Stromal cell of bone marrow (primary cell): ENCODE measurements around the gene TPCN2.
"Not testable (repeated sequence)": the region's sequence is repeated elsewhere in the genome, so short reads cannot be mapped to it uniquely, and the experiment has no call there.

ENCODE experiments used
- DNase-seq: peaks from one replicate; pipeline ENCODE4 v3.0.0-alpha.2; 2012; ENCODE audit warnings: low read depth

TPCN2 gene

GRCh38 chr11:69048694-69049489, at the start of gene TPCN2:
TSS of gene TPCN2 (plus strand) at chr11:69048932. CDS start at chr11:69048998, 66 bp downstream.
- peak; percentile 89 for DNase-seq

DNA sequence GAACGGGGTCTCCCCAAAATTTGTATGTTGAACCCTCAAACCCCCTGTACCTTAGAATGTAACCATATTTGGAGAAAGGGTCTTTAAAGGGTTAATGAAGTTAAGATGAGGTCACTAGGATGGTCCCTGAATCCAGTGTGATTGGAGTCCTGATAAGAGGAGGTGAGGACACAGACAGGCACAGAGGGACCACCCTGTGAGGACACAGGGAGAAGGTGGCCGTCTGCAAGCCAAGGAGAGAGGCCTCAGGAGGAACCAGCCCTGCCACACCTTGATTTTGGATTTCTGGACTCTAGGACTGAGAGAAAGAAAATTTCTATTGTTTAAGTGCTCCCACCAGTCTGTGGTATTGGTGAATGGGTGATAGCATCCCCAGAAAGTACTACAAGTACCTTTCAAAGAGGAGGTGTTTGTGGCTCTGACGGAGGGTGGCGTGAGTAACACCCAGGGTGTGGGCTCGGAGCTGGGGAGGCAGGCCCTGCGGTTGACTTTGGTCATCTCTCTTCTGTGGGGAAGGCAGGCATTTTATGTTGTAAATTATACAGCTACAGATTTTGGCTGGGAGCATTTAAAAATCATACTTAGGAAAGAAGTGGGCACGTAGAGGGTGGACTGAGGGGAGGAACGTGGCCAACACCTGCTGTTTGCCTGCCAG, 49.5 kb upstream of the TPCN2 start:
- no peak for DNase-seq

GRCh38 chr11:68999748-69000355, 48.9 kb upstream of the TPCN2 start:
- not testable (repeated sequence) for DNase-seq

- no peak for DNase-seq
Observed at GRCh38 chr11:69000391-69000790, 48.3 kb upstream of the TPCN2 start.

DNA sequence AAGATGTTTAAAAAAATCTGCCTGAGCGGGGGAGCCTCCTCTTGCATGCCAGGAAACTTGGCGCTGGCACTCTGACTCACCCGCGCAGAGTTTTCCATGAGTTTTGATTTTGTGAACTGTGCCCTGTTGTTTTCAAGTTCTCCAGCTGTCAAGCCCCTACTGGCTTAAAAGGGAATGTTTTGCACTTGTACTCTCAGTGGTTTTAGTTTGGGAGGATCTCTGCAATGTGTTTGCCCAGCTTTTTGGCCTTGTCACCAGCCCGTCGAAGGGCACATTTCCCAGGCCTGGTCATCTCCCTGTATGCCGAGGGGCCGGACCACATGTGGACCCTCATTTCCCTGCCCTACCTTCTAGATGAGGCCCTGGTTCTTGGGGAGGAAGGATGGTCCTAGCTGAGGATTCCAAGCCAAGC, 47.9 kb upstream of the TPCN2 start:
- peak; percentile 91 for DNase-seq

DNA sequence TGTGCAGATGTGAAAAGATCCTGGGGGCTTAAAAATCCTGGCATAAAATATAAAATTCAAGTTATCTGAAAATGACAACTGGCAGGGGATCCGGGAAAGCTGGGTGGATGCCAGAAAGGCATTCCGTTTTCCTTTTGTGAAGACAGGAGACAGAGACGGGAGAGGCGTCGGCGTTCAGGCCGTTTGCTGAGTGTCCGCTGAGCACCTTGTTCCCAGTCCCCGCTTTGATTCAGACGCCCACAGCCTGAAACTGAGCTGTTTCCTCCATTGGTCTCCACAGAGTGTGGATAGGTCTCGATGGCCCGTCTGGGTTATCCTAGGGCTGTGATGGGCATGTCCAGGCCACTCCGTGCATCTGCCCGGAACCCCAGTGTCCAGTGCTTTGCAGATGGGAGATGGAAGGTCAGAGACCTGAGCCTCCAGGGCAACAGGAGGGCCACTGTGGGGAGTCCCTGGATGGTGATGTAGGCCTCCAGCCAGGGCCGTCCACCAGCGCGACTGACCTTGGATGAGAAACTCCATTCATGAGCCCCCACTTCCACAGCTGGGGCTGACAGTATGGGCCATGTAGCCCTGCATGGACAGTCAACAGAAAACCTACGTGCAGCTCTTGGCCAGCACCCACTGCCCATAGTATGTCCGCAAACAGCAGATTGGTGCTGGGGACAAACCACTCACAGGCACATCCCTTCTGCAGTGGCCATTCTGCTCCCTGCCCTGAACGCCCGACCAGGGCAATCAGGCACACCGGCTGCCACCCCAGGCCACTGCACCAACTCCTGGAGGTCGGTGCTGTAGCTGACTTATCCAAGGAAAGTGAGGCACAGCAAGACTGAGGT, 47.3 kb upstream of the TPCN2 start:
- DNase-seq: no peak

DNA sequence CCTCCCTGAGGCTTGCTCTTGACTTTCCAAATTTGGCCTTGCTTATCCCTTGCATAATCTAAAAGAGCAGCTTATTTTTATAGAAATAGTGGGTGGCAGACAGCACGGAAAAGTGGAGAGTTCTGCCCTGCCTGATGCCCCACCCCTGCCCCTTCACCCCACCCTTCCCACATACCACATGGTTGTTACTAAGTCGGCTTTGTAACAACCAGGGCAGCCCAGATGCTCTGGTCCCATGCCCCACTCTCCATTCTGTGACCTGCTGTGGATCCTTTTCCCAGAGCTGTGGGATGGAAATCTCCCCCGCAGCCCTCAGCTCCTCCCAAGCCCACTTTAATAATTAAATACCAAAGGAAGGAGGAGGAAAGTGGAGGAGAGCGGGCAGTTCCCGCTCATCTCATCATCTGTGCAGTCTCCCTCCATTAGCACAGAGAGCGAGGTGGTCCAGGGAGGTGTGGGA, 46.6 kb upstream of the TPCN2 start:
- no peak for DNase-seq

DNA sequence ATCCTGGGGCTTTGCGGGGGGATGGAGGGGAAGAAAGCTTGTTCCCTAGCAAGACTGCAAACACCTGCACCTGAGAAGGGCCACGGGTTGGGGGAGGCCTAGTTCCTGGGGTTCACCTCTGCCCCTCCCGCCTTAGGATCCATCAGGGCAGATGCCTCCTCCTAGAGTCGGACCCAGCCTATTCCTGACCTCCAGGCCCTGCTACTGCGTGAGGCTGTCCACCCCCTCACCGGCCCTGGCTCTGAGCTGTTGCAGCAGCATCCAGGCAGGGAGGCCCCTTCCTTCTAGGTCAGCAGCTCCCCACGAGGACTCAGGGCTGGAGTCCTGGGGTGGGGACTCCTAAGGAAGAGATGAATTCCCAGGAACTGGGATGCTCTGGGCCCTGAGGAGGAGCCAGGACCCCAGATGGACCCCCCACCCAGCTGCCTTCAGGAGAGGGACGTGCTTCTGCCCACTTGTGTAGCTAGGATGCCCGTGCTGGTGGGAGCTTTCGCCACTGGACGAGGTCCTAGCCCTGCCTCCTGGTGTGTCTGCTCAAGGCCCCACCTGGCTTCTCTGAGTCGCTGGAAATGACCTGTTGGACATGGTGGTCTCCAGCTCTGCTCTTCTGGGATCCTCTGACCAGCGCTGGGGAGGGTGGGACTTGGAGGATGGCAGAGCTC, 46.0 kb upstream of the TPCN2 start:
- DNase-seq: no peak

DNA sequence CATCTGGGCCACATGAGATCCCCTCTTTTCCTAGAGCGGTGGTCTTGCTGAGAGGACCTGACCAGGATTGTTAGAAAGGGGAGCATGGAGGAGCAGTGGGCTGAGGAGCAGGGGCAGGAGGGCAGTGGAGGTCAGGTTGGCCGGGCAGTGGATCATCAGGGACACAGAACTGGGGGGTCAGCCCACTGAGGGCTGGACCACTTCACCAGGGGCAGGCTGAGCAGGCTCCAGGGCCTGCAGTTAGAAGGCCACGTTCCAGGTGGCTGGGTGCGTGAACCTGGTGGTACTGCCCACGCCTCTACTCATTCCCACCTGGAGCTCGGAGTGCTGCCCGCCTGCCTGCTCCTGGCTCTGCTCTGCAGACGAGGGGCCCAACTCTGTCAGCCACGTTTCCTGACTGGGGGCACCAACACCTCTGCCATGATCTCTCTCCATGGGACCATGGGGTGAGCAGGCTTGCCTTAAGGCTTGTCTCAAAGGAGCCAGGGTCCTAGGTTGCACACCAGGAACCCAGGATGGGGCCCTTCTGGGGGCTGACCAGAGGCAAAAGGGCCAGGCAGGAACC, 45.3 kb upstream of the TPCN2 start:
- DNase-seq: no peak

DNA sequence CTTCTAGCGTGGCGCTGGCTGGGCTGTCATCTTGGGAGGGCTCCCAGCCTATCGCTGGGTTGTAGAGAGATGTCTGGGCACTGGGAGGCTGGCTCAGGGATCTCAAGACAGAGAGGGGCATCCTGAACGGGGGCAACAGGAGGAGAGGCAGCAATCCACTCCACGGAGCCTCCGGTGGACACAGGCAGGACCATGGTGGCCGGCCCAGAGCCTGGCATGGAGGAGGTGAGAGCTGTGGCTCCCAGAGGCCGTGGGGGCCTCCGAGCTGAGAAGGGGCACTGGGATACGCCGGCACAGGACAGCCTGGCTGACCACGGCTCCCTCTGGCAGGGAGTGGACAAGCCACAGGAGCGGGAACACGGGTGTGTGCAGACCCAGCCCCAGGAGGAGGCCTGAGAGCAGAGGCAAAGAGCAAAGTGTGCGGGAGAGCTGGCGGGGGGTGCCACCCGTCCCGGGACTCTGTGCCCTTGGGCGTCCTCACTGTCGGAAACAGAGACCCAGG, 44.8 kb upstream of the TPCN2 start:
- no peak for DNase-seq

DNA sequence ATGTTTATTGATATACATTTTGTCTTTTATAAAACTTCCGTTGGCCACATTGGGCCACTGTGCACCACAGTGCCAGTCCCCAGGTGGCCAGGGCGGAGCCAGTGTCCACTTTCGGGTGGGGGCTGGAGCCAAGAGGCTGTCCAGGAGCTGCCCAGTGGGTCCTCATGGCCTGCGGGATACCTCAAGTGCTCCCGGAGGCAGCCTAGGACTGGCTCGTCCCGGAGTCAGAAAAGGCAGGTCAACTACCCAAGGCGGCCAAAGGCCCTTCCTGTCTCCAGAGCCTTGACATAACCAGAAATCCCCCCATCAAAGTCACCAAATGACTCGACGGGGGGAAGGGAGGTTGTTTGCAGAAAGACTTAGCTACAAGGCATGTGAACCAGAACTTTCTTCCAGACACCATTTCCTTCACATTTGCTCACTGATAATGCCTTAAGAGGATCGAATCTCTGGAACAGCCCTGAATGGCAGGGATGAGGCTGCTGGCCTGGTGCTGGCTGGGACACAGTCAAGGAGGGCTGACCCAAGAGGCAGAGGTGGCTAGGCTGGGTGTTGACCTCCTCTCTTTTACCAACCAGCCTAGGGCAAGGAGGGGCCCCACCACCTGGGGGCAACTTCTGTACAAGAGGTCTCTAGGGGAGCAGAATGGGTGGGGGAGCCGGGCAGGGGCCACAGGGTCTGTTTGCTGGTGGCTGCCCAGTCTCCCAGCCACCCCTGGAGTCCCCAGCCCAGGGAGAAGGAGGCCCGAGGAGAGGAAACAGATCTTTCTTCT, 44.1 kb upstream of the TPCN2 start:
- DNase-seq: no peak

DNA sequence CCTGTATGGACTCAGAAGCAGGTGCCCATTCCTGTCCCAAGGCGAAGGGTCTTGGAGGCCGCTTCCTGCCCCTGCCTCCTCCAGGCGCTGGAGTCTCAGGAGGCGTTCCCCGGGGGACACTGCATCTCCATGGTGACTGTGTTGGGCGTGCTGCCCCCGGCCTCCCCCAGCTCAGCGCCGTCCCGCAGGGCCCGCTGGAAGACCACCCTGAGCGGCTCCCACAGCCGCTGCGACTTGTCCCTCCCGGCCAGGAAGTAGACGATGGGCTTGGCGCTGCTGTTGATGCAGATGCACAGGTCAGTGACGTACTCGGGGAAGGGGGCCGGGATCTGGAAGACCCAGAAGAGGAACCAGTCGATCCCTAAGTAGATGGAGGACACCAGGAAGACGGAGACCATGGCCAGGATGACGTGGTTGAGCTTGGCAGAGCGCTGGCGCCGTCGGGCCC, 43.5 kb upstream of the TPCN2 start:
- DNase-seq: no peak

DNA sequence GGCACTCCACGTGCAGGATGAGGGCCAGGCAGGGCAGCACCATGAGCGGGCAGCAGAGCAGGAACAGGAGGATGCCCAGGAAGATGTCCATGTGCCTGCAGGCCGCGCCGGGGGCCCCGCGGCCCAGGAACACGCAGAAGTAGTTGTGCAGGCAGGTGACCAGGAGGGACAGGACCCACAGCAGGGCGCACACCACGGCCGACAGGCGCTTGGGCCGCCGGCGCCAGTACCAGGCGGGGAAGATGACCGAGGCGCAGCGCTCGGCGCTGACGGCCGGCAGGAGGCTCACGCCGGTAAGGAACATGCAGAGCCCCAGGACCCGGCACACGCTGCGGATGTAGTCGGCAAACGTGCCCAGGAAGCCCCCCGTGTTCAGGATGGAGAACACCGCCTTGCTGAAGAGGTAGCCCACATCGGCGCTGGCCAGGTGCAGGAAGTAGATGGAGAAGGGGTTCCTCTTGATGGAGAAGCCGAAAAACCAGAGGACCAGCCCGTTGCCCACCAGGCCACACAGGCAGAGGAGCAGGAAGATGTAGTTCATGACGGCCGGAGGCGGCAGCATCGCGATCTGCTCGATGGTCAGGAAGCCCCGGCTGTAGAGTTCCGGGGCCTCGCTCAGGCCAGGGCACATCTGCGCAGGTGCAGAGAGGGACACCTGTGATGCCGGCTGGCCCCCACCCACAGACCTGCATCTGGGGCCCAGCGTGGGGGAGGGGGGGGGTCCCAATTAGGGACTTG, 42.9 kb upstream of the TPCN2 start:
- DNase-seq: no peak

DNA sequence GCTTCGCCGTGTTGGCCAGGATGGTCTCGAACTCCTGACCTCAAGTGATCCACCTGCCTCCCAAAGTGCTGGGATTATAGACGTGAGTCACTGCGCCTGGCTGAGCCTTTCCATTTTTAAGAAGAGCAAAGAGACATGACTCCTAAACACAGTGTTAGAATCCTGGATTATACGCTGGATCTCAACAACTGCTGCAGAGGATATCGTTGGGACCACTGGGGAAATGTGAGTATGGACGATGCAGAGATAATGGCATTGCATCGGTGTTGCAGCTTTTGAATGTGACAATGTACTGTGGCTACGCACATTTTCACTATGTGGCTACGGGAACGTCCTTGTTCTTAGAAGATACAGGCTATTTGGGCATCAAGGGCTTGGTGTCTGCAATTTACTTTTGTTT, 41.9 kb upstream of the TPCN2 start:
- no peak for DNase-seq

GRCh38 chr11:69007975-69008381, 40.8 kb upstream of the TPCN2 start:
- DNase-seq: no peak

GRCh38 chr11:69008737-69009440, 39.8 kb upstream of the TPCN2 start:
- peak; percentile 98 for DNase-seq

GRCh38 chr11:69009441-69010211, 39.1 kb upstream of the TPCN2 start:
- no peak for DNase-seq

DNA sequence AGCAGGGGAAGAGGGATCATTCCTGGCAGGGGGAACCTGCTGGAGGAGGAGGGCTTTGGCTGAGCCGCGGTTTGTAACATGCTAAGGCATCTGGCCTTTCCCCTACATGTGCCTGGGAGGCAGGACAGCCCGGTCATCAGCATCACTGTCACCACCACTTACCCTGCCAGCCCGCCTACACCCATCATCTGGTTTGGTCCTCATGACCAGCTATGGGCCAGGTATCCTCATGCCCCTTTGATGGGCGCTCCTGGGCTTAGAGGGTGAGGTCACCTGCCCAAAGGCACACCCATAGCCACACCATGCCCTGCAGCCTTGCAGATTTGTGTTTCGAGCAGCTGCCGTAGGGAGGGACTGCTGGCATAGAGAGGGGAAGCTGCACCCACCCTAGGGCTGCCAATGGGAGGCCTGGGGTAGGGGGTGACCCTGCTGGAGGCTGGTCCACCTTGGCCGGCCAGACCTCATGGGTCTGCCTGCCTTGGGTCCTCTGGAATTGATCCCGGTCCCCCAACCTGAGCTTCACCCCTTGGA, 38.3 kb upstream of the TPCN2 start:
- DNase-seq: no peak
